Colonic mucosa (tissue), 4 donors: ENCODE measurements around the gene ZNF559. TPM values are rescaled to one million over a fixed set of nuclear protein-coding genes. Genes with fewer than 3 reads are reported as not detected.
"Not testable (repeated sequence)": the region's sequence is repeated elsewhere in the genome, so short reads cannot be mapped to it uniquely, and the experiment has no call there.

Source experiments
- DNase-seq: peaks from one replicate; pipeline ENCODE4 v3.0.0-alpha.2; 2020
- H3K27ac ChIP-seq: fragments of 200-600 bp; one replicate; pipeline ENCODE4 v1.8.0; 2021
- H3K27me3 ChIP-seq: fragments of 200-600 bp; one replicate; pipeline ENCODE4 v1.8.0; 2021
- H3K36me3 ChIP-seq: fragments of 200-600 bp; one replicate; pipeline ENCODE4 v1.8.0; 2021
- H3K4me1 ChIP-seq: fragments of 200-600 bp; one replicate; pipeline ENCODE4 v1.8.0; 2021; ENCODE audit warnings: mild to moderate bottlenecking
- H3K4me3 ChIP-seq: fragments of 200-600 bp; one replicate; pipeline ENCODE4 v1.8.0; 2021
- H3K9ac ChIP-seq, 2 donors: one replicate each; pipeline ENCODE4 v1.7.0; 2013; ENCODE audit warnings: control low read depth in 2 of 2, low read depth in 2 of 2, low read length in 2 of 2
- H3K9me3 ChIP-seq: fragments of 200-600 bp; one replicate; pipeline ENCODE4 v1.8.0; 2021
- intact Hi-C: fragments of 100-400 bp; cut with DNase I; formaldehyde crosslinking; loops from one replicate; pipeline ENCODE4 v1.14.1; 2022
- total RNA-seq, 2 donors: library from RNA; stranded (reverse); fragmentation: NEBNext Ultra II Directional in 1 of 2; extraction: Animal tissue kit (Norgen Biotek cat#: 25700) in 1 of 2; gene quantifications; one replicate each; pipeline ENCODE4 v1.2.1, GENCODE V29; 2021
- TF ChIP-seq, protein P1 (sequence below): fragments of 200-600 bp; IDR thresholded peaks from one replicate; pipeline ENCODE4 v1.8.0; 2022; ENCODE audit warnings: antibody characterized with exemption, mild to moderate bottlenecking
- donor health status: healthy.
- donor health status: DM: no; HTN: no; CAD: no.
- donor health status: DM: no; HTN: no; CAD: no.

ZNF559 gene
- 1 to 10 TPM; 7.7 to 7.8 TPM for total RNA-seq

GRCh38 chr19:9323919-9324583, at the start of gene ZNF559:
TSS of gene ZNF559 (plus strand) at chr19:9324179. CDS start at chr19:9338550, 14,371 bp downstream.
- intact Hi-C loops = loop anchor here (10.0 kb wide), 1 partner anchor 111 kb away; the partner anchor contains the start of gene ZNF266
- Histone ChIP-seq H3K9ac (peak within 1 kb of the TSS; percentile 61 to 67), H3K27me3 (no peaks in the 10 kb centered on the region), H3K4me3 (peak within 1 kb of the TSS; percentile 82), H3K27ac (peak within 1 kb of the TSS; percentile 84), H3K4me1 (no peaks in the 10 kb centered on the region), H3K36me3 (no peaks in the 10 kb centered on the region), H3K9me3 (no peaks in the 10 kb centered on the region)
- peak; percentile 94 for DNase-seq
- TF ChIP-seq, protein P1, sequence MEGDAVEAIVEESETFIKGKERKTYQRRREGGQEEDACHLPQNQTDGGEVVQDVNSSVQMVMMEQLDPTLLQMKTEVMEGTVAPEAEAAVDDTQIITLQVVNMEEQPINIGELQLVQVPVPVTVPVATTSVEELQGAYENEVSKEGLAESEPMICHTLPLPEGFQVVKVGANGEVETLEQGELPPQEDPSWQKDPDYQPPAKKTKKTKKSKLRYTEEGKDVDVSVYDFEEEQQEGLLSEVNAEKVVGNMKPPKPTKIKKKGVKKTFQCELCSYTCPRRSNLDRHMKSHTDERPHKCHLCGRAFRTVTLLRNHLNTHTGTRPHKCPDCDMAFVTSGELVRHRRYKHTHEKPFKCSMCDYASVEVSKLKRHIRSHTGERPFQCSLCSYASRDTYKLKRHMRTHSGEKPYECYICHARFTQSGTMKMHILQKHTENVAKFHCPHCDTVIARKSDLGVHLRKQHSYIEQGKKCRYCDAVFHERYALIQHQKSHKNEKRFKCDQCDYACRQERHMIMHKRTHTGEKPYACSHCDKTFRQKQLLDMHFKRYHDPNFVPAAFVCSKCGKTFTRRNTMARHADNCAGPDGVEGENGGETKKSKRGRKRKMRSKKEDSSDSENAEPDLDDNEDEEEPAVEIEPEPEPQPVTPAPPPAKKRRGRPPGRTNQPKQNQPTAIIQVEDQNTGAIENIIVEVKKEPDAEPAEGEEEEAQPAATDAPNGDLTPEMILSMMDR = no peak

DNA sequence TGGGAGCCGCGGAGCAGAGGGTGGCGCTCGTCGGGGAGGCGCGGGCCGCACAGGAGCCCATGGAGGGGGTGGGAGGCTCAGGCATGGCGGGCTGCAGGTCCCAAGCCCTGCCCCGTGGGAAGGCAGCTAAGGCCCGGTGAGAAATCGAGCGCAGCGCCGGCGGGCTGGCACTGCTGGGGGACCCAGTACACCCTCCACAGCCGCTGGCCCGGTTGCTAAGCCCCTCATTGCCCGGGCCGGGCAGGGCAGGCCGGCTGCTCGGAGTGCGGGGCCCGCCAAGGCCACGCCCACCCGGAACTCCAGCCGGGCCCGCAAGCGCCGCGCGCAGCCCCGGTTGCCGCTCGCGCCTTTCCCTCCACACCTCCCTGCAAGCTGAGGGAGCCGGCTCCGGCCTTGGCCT, 40.5 kb upstream of the ZNF559 start:
- DNase-seq, H3K9me3 ChIP-seq, H3K9ac ChIP-seq, intact Hi-C loops, H3K27me3 ChIP-seq, H3K4me3 ChIP-seq, H3K27ac ChIP-seq, H3K36me3 ChIP-seq, H3K4me1 ChIP-seq: not testable (repeated sequence)

DNA sequence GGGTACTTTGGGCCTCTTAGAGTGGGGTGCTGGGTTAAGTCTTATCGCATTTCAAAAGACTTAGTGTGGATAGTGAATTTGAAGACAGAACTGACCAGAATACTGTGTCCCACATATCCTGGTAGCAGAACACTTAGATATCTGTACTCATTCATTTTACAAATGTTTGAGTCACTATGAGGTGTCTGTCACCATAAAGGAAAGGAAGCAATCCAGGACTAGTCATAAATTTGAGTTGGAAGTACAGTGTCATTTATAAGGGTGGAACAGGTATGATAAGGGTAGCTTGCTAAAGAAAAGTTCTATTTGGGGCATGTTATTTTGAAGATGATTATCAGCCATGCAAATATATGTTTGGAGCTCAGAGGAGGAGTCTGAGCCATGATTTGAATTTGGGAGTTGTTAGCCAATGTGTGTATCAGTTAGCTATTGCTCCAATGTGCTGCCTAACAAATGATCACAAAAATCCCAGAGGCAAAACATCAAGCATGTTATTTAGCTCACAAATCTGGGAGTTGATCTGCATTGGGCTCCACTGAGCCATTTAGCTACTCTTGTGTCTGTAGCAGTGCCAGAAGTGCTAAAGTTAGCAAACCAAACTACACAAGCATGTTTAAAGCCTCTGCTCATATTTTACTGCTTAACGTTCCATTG, 34.6 kb upstream of the ZNF559 start:
- H3K36me3 ChIP-seq = no peaks in the 10 kb centered on the region
- H3K4me3 ChIP-seq = no peak overlapping the region
- DNase-seq = no peak
- H3K9ac ChIP-seq = no peak overlapping the region
- H3K27ac ChIP-seq = no peak overlapping the region
- H3K27me3 ChIP-seq = no peaks in the 10 kb centered on the region
- TF ChIP-seq, protein P1 = no peak
- intact Hi-C loops = no loop called here
- H3K9me3 ChIP-seq = no peaks in the 10 kb centered on the region
- H3K4me1 ChIP-seq = no peaks in the 10 kb centered on the region

DNA sequence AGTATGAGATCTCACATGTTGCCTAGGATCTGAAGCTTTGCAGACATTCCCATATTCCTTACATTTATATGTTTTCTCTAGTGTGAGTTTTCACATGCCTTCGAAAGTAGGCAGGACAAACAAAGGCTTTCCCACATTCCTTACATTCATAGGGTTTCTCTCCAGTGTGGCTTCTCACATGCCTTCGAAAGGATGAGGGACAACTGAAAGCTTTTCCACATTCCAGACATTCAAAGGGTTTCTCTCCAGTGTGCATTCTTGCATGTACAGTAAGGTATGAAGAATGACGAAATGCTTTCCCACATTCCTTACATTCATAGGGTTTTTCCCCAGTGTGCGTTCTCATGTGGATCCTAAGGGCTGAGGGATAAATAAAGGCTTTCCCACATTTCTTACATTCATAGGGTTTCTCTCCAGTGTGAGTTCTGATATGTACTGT, 28.5 kb upstream of the ZNF559 start:
- intact Hi-C loops = no loop called here
- no peak overlapping the region for H3K4me3 ChIP-seq
- no peaks in the 10 kb centered on the region for H3K27me3 ChIP-seq
- no peaks in the 10 kb centered on the region for H3K36me3 ChIP-seq
- H3K9me3 ChIP-seq = peaks cover 8% of the 10 kb centered on the region
- TF ChIP-seq, protein P1 = no peak
- H3K4me1 ChIP-seq = no peaks in the 10 kb centered on the region
- H3K9ac ChIP-seq = no peak overlapping the region
- no peak overlapping the region for H3K27ac ChIP-seq
- no peak for DNase-seq

GRCh38 chr19:9296336-9296735, 27.6 kb upstream of the ZNF559 start:
- H3K27me3 ChIP-seq = no peaks in the 10 kb centered on the region
- peaks cover 8% of the 10 kb centered on the region for H3K9me3 ChIP-seq
- no peak overlapping the region for H3K9ac ChIP-seq
- no peaks in the 10 kb centered on the region for H3K4me1 ChIP-seq
- H3K36me3 ChIP-seq = peaks cover 3% of the 10 kb centered on the region
- no peak overlapping the region for H3K4me3 ChIP-seq
- TF ChIP-seq, protein P1 = no peak
- DNase-seq = no peak
- H3K27ac ChIP-seq = no peak overlapping the region
- intact Hi-C loops = no loop called here

GRCh38 chr19:9306443-9306842, 17.5 kb upstream of the ZNF559 start:
- peaks cover 3% of the 10 kb centered on the region for H3K9me3 ChIP-seq
- no peaks in the 10 kb centered on the region for H3K27me3 ChIP-seq
- H3K4me1 ChIP-seq = no peaks in the 10 kb centered on the region
- no peak overlapping the region for H3K27ac ChIP-seq
- TF ChIP-seq, protein P1 = no peak
- intact Hi-C loops = no loop called here
- H3K4me3 ChIP-seq = no peak overlapping the region
- no peak for DNase-seq
- H3K9ac ChIP-seq = no peak overlapping the region
- H3K36me3 ChIP-seq = peaks cover 8% of the 10 kb centered on the region
